Measurements from ENCODE around the gene CRTAC1.

DNA sequence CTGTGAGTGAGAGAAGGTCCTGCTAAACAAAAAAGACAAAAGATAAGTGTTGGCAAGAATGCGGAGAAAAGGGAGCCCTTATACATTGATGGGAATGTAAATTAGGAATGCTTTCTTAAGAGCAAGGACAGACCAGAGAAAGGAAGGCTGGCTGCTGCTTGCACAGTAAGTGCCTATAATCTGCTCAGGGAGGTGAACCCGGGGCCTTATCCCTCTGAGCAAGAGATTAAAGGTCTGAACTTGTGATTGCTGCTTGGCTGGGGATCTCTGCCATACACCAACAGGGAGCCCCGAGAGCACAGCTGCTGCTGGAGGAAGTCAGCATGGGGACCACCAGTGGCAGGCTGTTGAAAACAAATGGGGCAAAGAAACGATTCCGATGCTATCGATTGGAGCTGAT, 32.0 kb upstream of the CRTAC1 start:
- TF ChIP-seq, protein P1, sequence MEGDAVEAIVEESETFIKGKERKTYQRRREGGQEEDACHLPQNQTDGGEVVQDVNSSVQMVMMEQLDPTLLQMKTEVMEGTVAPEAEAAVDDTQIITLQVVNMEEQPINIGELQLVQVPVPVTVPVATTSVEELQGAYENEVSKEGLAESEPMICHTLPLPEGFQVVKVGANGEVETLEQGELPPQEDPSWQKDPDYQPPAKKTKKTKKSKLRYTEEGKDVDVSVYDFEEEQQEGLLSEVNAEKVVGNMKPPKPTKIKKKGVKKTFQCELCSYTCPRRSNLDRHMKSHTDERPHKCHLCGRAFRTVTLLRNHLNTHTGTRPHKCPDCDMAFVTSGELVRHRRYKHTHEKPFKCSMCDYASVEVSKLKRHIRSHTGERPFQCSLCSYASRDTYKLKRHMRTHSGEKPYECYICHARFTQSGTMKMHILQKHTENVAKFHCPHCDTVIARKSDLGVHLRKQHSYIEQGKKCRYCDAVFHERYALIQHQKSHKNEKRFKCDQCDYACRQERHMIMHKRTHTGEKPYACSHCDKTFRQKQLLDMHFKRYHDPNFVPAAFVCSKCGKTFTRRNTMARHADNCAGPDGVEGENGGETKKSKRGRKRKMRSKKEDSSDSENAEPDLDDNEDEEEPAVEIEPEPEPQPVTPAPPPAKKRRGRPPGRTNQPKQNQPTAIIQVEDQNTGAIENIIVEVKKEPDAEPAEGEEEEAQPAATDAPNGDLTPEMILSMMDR (IDR thresholded peaks at IDR 0.05), result no peak
- TF ChIP-seq POLR2AphosphoS5 (IDR thresholded peaks at IDR 0.05), result no peak
- no peak for TF ChIP-seq POLR2A (IDR thresholded peaks at IDR 0.05)
- no peak for TF ChIP-seq EP300 (IDR thresholded peaks at IDR 0.05; ENCODE audit: low read depth)

Measured in transverse colon (tissue), 4 donors.